ENCODE measurements around the gene GGCX.
A peak's percentile ranks its signal among the peaks of the same experiment; 100 is the strongest.

Gene GGCX

DNA sequence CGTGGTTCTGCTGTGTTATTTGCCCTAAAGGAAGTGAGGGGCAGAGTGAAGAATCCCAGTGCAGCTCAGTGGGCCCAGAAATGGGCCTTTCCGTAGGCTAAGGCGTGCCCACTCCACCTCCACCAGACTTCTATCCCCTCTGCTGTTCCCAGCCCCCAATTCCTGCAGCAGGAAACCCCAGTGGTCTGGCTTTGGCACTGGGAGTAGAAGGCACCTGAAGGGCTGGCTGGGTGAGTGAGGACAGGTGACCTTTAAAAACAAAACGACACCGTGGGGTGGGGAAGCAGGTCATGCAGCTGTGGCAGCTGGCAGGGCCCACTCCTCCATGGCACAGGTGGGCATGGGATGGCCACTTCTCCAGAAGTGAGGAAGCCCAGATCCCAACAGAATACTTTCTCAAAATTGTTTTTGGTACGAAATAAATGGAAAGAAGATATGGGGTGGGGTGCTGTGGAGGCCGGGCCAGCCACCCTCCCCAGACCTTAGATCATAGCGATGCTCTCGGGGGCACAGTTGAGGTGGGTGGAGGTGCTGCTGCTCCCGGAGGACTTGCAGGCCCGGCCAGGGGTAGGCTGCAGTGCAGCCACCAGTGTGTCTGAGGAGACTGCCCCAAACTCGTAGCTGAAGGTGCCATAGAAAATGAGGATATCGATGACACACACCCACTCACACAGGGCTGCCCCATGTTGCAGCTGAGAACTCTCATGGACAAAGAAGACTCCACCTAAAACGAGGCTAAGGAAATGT, 37.5 kb upstream of the GGCX start:
- peak overlapping the region; percentile 66 for H3K27ac ChIP-seq
- no peak for TF ChIP-seq CTCF (conservative IDR thresholded peaks at IDR 0.05; ENCODE audit: low read depth)
- POLR2A ChIA-PET (ENCODE audit: low non-redundant PET) = no interaction called here
- CTCF ChIA-PET = interaction anchor here (0.8 kb wide), 2 partner anchors 38 to 47 kb away, joined by 3 read pairs; no protein-coding TSS in a partner anchor
- no peak for DNase-seq (ENCODE audit: low spot score)

GRCh38 chr2:85597241-85597640, 35.9 kb upstream of the GGCX start:
- peak overlapping the region; percentile 96 for H3K27ac ChIP-seq
- ChIA-PET CTCF (interaction anchor here (1.2 kb wide), 1 partner anchor 45 kb away, joined by 3 read pairs; no protein-coding TSS in a partner anchor), POLR2A (ENCODE audit: low non-redundant PET) (no interaction called here)
- TF ChIP-seq CTCF (conservative IDR thresholded peaks at IDR 0.05; ENCODE audit: low read depth) = no peak
- DNase-seq (ENCODE audit: low spot score) = no peak

DNA sequence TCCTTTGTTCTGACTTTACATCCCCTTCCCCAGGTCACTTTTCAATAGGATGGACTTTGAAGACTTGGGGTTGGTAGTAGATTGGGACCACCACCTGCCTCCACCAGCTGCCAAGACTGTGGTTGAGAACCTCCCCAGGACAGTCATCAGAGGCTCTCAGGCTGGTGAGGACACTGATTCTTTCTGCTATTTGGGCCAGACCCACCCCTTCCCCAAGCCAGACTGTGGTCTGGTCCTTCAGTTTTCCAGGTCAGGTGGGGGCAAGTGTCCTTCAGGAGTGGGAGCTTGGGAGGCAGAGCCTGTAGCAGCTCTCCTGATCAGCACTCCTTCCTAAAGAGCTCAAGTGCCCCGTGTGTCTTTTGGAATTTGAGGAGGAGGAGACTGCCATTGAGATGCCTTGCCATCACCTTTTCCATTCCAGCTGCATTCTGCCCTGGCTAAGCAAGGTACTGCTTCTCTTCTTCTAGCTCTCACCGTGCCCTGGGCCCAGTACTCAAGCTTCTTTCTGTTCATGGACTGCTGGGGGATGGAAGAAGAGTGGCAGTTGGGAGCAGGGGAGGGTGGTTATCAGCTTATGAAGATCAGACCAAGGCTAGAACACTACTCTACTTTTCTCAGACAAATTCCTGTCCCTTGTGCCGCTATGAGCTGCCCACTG, 35.3 kb upstream of the GGCX start:
- H3K27ac ChIP-seq = peak overlapping the region; percentile 96
- TF ChIP-seq CTCF (conservative IDR thresholded peaks at IDR 0.05; ENCODE audit: low read depth) = no peak
- POLR2A ChIA-PET (ENCODE audit: low non-redundant PET) = no interaction called here
- DNase-seq (ENCODE audit: low spot score) = no peak
- CTCF ChIA-PET = interaction anchor here (1.2 kb wide), 1 partner anchor 44 kb away, joined by 3 read pairs; no protein-coding TSS in a partner anchor

DNA sequence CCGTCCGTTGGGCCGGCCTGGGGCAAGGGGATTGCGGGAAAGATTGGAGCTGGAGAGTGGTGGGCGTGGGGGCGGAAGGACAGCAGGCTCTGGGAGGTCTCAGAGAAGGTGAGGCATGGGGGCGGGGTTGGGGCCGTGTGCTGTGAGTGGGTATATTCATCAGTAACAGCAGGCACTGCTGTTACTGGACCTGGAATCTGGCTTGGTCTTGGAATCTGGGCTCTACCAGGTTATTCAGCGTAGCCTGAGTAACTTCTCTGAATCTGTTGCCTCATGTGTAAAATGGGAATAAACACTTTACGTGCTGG, 34.7 kb upstream of the GGCX start:
- H3K27ac ChIP-seq = peak overlapping the region; percentile 96
- no peak for TF ChIP-seq CTCF (conservative IDR thresholded peaks at IDR 0.05; ENCODE audit: low read depth)
- DNase-seq (ENCODE audit: low spot score) = no peak
- POLR2A ChIA-PET (ENCODE audit: low non-redundant PET) = interaction anchor here (0.6 to 1.5 kb wide), 2 partner anchors 19 to 213 kb away, joined by 5 to 6 read pairs; partner anchors contain the start of gene VAMP8
- CTCF ChIA-PET = no interaction called here

DNA sequence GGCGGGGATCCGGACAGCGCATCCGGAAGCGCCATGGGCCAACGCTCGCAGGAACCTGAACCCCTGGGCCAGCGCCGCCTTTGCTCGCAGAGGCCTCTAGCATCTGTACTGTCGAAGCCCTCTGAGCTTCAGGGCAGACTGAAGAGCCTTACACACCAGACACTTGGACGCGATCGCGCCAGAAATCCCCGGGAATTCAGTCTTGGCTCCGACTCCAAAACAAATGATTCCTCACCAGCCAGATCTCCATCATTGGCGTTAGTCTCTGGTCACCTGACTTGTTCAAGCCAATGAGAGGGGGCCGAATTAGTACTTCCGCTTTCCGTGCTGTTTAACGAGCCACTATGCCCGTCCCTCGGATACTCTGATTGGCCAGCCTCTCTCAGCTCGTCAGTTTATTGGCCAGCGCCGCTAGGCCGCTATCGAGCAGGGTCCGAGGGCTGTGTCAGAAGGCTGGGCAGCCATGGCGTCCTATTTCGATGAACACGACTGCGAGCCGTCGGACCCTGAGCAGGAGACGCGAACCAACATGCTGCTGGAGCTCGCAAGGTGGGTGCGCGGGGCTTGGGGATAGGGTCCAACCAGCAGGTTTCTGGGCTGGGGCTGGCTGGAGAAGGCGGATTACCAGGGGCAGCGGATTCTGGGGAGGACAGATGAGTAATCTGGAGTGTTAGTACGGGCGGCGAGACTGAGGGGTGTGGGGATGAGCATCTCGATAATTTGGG, 34.2 kb upstream of the GGCX start, which contains the start of gene RNF181:
RNF181 (plus strand) TSS at position 445 of the 725 bp plus-strand sequence; CDS start at position 464, 19 bp downstream.
- TF ChIP-seq CTCF (conservative IDR thresholded peaks at IDR 0.05; ENCODE audit: low read depth) = no peak
- peak; percentile 97 for DNase-seq (ENCODE audit: low spot score)
- ChIA-PET POLR2A (ENCODE audit: low non-redundant PET) (interaction anchor here (0.5 to 1.5 kb wide), 4 partner anchors 10 to 213 kb away, joined by 3 to 6 read pairs (median 4); partner anchors contain the start of gene VAMP8), CTCF (interaction anchor here (0.6 to 1.6 kb wide), 2 partner anchors 9 to 209 kb away, joined by 3 read pairs; no protein-coding TSS in a partner anchor)
- peak within 1 kb of the TSS; percentile 96 for H3K27ac ChIP-seq
